ENCODE data around the gene ERCC8. TPM values are rescaled to one million over a fixed set of nuclear protein-coding genes. Genes with fewer than 3 reads are reported as not detected.

ERCC8 gene
- total and polyA plus RNA-seq, 2 of the 8 experiments (the other 6 are each of a cell fraction or from before 2014, with no cell fraction given) = 17.3 TPM

- no peak overlapping the region for H3K9ac ChIP-seq (replicated peaks in 1 of 4; ENCODE audit: extremely low read depth in 1 of 4, low read depth in 3 of 4, low read length in 3 of 4)
- H2BK5ac ChIP-seq (ENCODE audit: low read depth, low read length) = no peak overlapping the region
- no peak overlapping the region for H3K14ac ChIP-seq (ENCODE audit: insufficient read length)
- no peak overlapping the region for H2BK12ac ChIP-seq (ENCODE audit: low read depth, low read length)
- H3K56ac ChIP-seq (replicated peaks; ENCODE audit: insufficient read length, low read depth, low read length) = no peak overlapping the region
- no peak overlapping the region for H3K18ac ChIP-seq (ENCODE audit: extremely low read depth, low read length)
- no peak overlapping the region for H4K5ac ChIP-seq (ENCODE audit: insufficient read length, low read depth, low read length)
- H3K4me1 ChIP-seq (replicated peaks in 1 of 4; ENCODE audit: control insufficient read depth in 3 of 4, insufficient read depth in 4 of 4, low read length in 3 of 4) = no peaks in the 10 kb centered on the region
- no peak overlapping the region for H3K4me2 ChIP-seq (ENCODE audit: insufficient read depth in 1 of 2, low read depth in 2 of 2, low read length in 2 of 2)
- H3K27ac ChIP-seq (ENCODE audit: low read depth, low read length) = no peak overlapping the region
- no peaks in the 10 kb centered on the region for H4K20me1 ChIP-seq (replicated peaks in 1 of 2; ENCODE audit: control insufficient read depth in 1 of 2, insufficient read depth in 2 of 2, low read length in 2 of 2)
- TF ChIP-seq EGR1 (IDR thresholded peaks at IDR 0.05; ENCODE audit: borderline replicate concordance, low read depth, low read length) (no peak), CEBPB (IDR thresholded peaks at IDR 0.05; ENCODE audit: low read depth, low read length) (no peak), CTBP2 (IDR thresholded peaks at IDR 0.05; ENCODE audit: borderline replicate concordance, insufficient read depth, insufficient read length, low read length) (no peak), FOSL1 (IDR thresholded peaks at IDR 0.05; ENCODE audit: insufficient read depth, low read depth, low read length) (no peak), CTCF (IDR thresholded peaks at IDR 0.05; ENCODE audit: control extremely low read depth in 1 of 3, insufficient read depth in 1 of 3, low read depth in 1 of 3, low read length in 3 of 3) (no peak), BRCA1 (IDR thresholded peaks at IDR 0.05; ENCODE audit: low read depth, low read length) (no peak), BCL11A (IDR thresholded peaks at IDR 0.05; ENCODE audit: low read depth in 2 of 2, low read length in 2 of 2) (no peak), CHD1 (IDR thresholded peaks at IDR 0.05; ENCODE audit: low read depth, low read length) (no peak), CBX5 (IDR thresholded peaks at IDR 0.05; ENCODE audit: low read depth, low read length) (no peak), JUN (IDR thresholded peaks at IDR 0.05; ENCODE audit: low read depth, low read length) (no peak), TEAD4 (IDR thresholded peaks at IDR 0.05; ENCODE audit: low read depth, low read length) (no peak), EZH2 (IDR thresholded peaks at IDR 0.05; ENCODE audit: low read depth, low read length, severe bottlenecking) (no peak)
- no peak overlapping the region for H2BK120ac ChIP-seq (replicated peaks; ENCODE audit: low read depth, low read length)
- H4K8ac ChIP-seq (ENCODE audit: extremely low read depth, insufficient read depth, low read length) = no peak overlapping the region
- H4K91ac ChIP-seq (replicated peaks; ENCODE audit: insufficient read length, low read length) = no peak overlapping the region
- FAIRE-seq (no peak), DNase-seq (ENCODE audit: low read depth in 1 of 2, low spot score in 2 of 2) (no peak)
- ChIA-PET POLR2A (ENCODE audit: partially characterized antibody) (no interaction called here), CTCF (ENCODE audit: partially characterized antibody) (interaction anchor here (0.6 to 1.4 kb wide), 2 partner anchors 12 kb away, joined by 4 to 6 read pairs; no protein-coding TSS in a partner anchor)
- no peak overlapping the region for H3K23ac ChIP-seq (ENCODE audit: insufficient read length)
- no peak overlapping the region for H2AK5ac ChIP-seq (ENCODE audit: low read depth, low read length)
- 91% methylated on average over 3 of the region's 3 CpGs; no CpG with 5 or more reads in 1 of the 2 experiments for WGBS, 2 experiments (ENCODE audit: extremely low coverage in 1 of 2, insufficient coverage in 1 of 2, insufficient read length in 1 of 2, insufficient replicate concordance in 2 of 2, low coverage in 1 of 2, low lambda C conversion rate in 2 of 2, missing lambda C conversion rate in 1 of 2)
- no peak overlapping the region for H3K4ac ChIP-seq (replicated peaks; ENCODE audit: insufficient read length, low read depth, low read length)
- no peak overlapping the region for H2BK20ac ChIP-seq (ENCODE audit: low read length)
- peaks cover 0 to 28% of the 10 kb centered on the region in 2 experiments; a peak in 2 of 4 replicates for H3K79me2 ChIP-seq (ENCODE audit: control insufficient read depth in 1 of 2, insufficient read depth in 2 of 2, low read length in 2 of 2)
- H2BK15ac ChIP-seq (ENCODE audit: low read length) = no peak overlapping the region
- H3K36me3 ChIP-seq (ENCODE audit: control insufficient read depth in 2 of 4, insufficient read depth in 4 of 4, low read length in 3 of 4) = no peaks in the 10 kb centered on the region
- no peak overlapping the region for H2AFZ ChIP-seq (ENCODE audit: low read length)
- no peak overlapping the region for H3K4me3 ChIP-seq (ENCODE audit: extremely low read depth in 1 of 4, insufficient read depth in 2 of 4, low read depth in 3 of 4, low read length in 4 of 4)
- H3K23me2 ChIP-seq (ENCODE audit: low read depth, low read length) = no peaks in the 10 kb centered on the region
- no peaks in the 10 kb centered on the region for H3K79me1 ChIP-seq (ENCODE audit: low read depth, low read length)
- H3K9me3 ChIP-seq (ENCODE audit: insufficient read depth in 2 of 2, low read depth in 1 of 2, low read length in 1 of 2) = no peaks in the 10 kb centered on the region
- H3K27me3 ChIP-seq (replicated peaks in 1 of 4; ENCODE audit: control insufficient read depth in 3 of 4, extremely low read depth in 1 of 4, insufficient read depth in 3 of 4, low read length in 3 of 4) = peaks cover 0 to 1% (median 0%) of the 10 kb centered on the region in 4 experiments; a peak in 1 of 7 replicates
Observed at GRCh38 chr5:60972231-60972630, 27.4 kb upstream of the ERCC8 start.
